Measurements from ENCODE around the gene DUSP7. TPM values are rescaled to one million over a fixed set of nuclear protein-coding genes. Genes with fewer than 3 reads are reported as not detected.

Gene DUSP7
- polyA plus RNA-seq, 1 of the 3 experiments (the other 2 are of a cell fraction) = 25.8 TPM

- TF ChIP-seq USF1 (IDR thresholded peaks at IDR 0.05; ENCODE audit: borderline replicate concordance, low read depth) (no peak), GABPA (IDR thresholded peaks at IDR 0.05; ENCODE audit: low read depth) (no peak), IRF3 (IDR thresholded peaks at IDR 0.05; ENCODE audit: low read depth, low read length) (no peak), MEF2A (IDR thresholded peaks at IDR 0.05; ENCODE audit: borderline replicate concordance, low read depth) (no peak), FOXM1 (IDR thresholded peaks at IDR 0.05; ENCODE audit: low read depth) (no peak), SMC3 (IDR thresholded peaks at IDR 0.05; ENCODE audit: low read depth, low read length) (no peak), USF2 (IDR thresholded peaks at IDR 0.05; ENCODE audit: borderline replicate concordance, low read depth, low read length) (no peak), ELF1 (IDR thresholded peaks at IDR 0.05) (no peak), YY1 (IDR thresholded peaks at IDR 0.05; ENCODE audit: low read depth) (no peak), TCF12 (IDR thresholded peaks at IDR 0.05) (no peak), JUND (IDR thresholded peaks at IDR 0.05) (no peak), ZBTB33 (IDR thresholded peaks at IDR 0.05; ENCODE audit: borderline replicate concordance, low read depth) (no peak), NFIC (IDR thresholded peaks at IDR 0.05; ENCODE audit: borderline replicate concordance) (no peak), TEAD4 (IDR thresholded peaks at IDR 0.05; ENCODE audit: borderline replicate concordance, insufficient read depth) (no peak), NRF1 (IDR thresholded peaks at IDR 0.05; ENCODE audit: low read depth, low read length) (no peak), RAD21 (IDR thresholded peaks at IDR 0.05; ENCODE audit: low read length) (no peak), REST (IDR thresholded peaks at IDR 0.05; ENCODE audit: low read depth, low read length) (no peak)
- ChIA-PET POLR2A (no interaction called here), CTCF (interaction anchor here (1.0 to 1.7 kb wide), 3 partner anchors 44 to 360 kb away, joined by 3 to 8 read pairs (median 4); no protein-coding TSS in a partner anchor)
- Histone ChIP-seq H3K27me3 (ENCODE audit: insufficient read depth) (no peaks in the 10 kb centered on the region), H3K27ac (ENCODE audit: low read depth in 2 of 2, low read length in 1 of 2) (peak overlapping the region in 1 of 2 experiments; percentile 4; a peak in 1 of 4 replicates), H4K20me1 (ENCODE audit: insufficient read depth) (no peaks in the 10 kb centered on the region), H3F3A (replicated peaks; ENCODE audit: insufficient read depth) (no peaks in the 10 kb centered on the region), H3K9ac (no peak overlapping the region), H3K4me3 (ENCODE audit: low read depth in 2 of 2, low read length in 1 of 2) (no peak overlapping the region), H3K4me2 (no peak overlapping the region), H3K9me2 (no peaks in the 10 kb centered on the region), H3K79me2 (ENCODE audit: insufficient read depth) (no peaks in the 10 kb centered on the region), H3K4me1 (ENCODE audit: control insufficient read depth in 1 of 2, insufficient read depth in 2 of 2, low read depth in 1 of 2, low read length in 1 of 2) (peaks cover 0 to 23% of the 10 kb centered on the region in 2 experiments; a peak in 1 of 4 replicates), H3K9me3 (no peaks in the 10 kb centered on the region), H3K36me3 (replicated peaks in 1 of 2; ENCODE audit: control insufficient read depth in 1 of 2, insufficient read depth in 2 of 2, low read length in 1 of 2) (peaks cover 0 to 3% of the 10 kb centered on the region in 2 experiments), H2AFZ (ENCODE audit: low read depth) (no peak overlapping the region)
- DNase-seq = no peak
- WGBS (ENCODE audit: low lambda C conversion rate) = 98% methylated on average over 16 of the region's 19 CpGs
Measured at GRCh38 chr3:52078781-52079560, 22.6 kb upstream of the DUSP7 start.
